Measurements from ENCODE around the gene PLA2G7.
"Not testable (repeated sequence)": the region's sequence is repeated elsewhere in the genome, so short reads cannot be mapped to it uniquely, and the experiment has no call there.

The PLA2G7 gene

DNA sequence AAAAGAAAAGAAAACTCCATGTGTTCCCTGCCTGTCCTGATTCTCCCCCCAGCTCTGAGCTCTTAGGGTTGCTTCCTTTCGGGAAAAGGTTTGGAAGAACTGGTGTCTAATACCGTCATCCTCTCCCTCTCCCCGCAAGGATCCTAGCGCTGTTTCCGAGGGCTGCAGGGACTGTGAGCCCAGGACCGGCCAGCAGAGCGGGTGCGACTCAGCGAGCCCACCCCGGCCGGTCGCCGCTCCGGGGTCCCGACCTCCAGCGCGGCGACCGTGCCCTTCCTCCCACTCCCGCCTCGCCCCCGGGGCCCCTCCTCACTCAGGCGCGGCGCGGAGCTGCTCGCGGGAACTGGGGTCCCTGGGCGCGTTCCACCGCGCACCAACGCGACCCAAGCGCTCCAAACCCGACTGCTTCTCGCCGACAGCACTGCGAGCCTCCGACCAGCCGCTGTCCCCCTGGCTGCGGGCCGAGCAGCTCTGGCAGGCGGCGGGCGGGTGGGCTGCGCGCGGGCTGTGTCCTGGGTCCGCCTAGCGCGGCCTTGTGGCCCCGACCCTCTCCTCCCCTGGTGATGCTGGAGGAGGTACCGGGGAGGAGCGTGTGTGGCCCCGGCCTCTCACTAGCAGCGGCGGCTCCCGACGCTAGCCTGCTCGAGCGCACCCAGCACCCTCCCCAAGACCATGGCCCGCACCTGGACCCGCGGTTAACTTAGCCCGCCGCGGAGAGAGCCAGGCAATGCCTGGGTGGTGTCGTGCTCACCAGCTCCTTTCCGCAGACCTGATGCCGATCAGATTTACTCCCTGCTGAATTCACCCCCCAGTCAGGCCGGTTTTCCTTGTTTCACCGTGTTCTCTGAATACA, at the start of gene PLA2G7:
Gene PLA2G7 (minus strand): TSS at position 509 of the 853 bp plus-strand sequence. CDS start 12,484 bp downstream, outside the sequence.
- no peak for DNase-seq (ENCODE audit: low read depth in 1 of 2, low spot score in 1 of 2)

GRCh38 chr6:46784535-46784934, 49.4 kb upstream of the PLA2G7 start:
- DNase-seq (ENCODE audit: low read depth in 1 of 2, low spot score in 1 of 2): no peak

GRCh38 chr6:46781478-46782378, 46.6 kb upstream of the PLA2G7 start:
- no peak for DNase-seq (ENCODE audit: low read depth in 1 of 2, low spot score in 1 of 2)

DNA sequence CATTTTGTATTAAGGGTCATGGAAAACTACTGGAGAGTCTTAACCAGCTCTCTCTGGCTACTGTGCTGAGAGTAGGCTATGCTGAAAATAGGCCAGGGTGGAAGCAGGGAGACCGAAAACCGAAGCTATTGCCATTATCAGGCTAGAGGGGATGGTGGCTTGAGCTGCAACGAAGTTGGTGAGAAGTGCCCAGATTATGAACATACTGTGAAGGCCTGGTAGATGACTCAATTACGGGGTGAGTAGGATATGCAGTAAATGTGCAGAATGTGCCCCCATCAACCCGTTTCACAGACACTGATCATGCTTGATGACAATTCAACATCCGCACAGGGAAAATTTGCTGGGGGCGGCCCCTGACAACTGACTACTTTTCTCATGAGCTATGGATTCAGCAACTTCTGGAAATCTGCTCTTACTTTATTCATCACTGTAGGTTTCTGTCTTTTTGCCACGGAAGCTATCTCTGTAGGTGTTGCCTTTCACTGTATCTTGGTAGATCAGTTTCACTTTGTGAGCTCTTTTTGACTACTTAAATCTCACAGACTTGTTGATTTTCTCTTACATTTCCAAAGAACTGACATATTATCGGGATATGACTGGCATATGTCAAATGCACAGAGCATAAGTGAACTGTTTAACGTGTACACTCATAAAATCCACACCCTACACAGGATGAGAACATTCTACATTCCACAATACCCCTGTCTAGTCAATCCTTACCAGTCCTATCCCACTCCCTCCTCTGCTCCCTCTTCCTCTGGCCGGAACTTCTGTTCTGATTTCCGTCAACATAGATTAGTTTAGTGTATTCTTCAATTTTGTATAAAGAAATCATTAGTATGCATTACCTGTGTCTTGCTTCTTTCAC, 42.5 kb upstream of the PLA2G7 start:
- DNase-seq (ENCODE audit: low read depth in 1 of 2, low spot score in 1 of 2): no peak

DNA sequence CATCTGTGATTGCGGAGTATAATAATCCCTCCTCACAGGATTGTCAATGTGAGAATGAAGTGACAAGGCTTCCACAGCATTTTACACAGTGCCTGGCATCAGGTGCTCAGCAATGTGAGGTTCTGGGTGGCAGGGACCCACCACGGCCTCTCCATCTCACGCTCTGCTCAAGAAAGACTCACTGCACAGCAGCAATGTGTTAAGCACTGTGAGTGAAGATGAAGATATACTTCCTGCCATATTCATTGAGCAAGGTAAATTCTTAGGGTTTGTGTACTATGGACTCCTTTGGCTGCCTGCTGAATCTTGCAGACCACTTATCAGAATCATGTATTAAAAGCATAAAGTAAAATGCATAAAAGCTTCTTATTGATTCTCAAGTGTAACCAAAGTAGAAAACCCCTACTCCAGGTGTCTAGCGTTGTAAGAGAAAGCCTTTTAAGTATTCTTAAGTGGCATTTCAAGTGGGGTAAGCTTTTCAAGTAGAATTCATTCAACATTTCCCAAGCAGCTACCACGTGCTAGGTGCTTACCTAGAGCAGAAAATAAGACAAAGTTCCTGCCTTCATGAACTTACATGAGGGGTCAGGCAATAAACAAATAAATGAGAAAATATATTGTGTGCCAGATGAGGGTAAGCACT, 41.0 kb upstream of the PLA2G7 start:
- no peak for DNase-seq (ENCODE audit: low read depth in 1 of 2, low spot score in 1 of 2)

- DNase-seq (ENCODE audit: low read depth in 1 of 2, low spot score in 1 of 2): not testable (repeated sequence)
Measured at GRCh38 chr6:46774736-46775135, 39.6 kb upstream of the PLA2G7 start.

DNA sequence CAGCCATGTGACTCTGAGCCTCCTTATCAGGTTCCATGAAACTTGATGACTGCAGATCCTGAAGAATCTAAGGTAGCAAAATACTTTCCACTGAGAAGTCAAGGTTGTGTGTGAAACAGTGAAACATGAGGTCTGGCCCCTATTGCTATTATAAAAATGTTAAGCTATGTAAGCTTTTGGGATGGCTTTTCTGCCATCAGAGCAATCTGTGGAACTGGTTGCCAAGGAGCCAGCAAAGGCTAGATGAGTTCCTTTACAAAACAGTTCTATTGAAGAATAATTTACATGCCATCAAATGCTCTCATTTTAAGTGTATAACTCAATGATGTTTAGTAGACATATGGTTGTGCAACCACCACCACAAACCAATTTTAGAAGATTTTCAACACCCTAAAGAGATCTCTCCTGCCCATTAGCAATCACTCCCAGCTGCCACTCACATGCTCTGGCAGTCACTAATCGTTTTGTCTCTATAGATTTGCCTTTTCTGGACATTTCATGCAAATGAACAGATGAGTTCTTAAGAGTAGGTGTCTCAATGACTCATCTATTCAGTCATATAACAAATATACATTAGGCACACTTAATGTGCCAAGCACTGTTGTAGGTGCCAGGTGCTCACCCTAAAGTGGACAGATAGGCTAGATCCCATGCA, 38.2 kb upstream of the PLA2G7 start:
- DNase-seq (ENCODE audit: low read depth in 1 of 2, low spot score in 1 of 2): no peak

DNA sequence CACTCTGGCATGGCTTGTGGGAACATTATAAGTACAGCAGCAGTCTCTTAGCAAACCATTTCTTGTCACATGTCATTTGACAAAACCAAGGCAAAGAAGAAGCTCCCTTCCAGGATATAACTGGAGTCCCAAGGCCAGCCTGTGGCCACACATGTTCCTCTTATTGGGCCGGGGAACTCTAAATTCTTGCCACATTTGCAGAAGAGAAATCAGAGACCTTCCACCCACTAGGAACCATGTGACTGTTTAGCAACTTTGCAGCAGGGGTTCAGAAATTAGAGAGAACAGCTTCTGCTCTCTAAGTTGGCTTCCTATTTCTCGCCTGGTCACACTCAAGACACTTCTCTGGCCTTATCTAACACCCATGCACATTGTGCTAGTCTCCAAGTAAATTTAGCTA, 37.6 kb upstream of the PLA2G7 start:
- DNase-seq (ENCODE audit: low read depth in 1 of 2, low spot score in 1 of 2): no peak

DNA sequence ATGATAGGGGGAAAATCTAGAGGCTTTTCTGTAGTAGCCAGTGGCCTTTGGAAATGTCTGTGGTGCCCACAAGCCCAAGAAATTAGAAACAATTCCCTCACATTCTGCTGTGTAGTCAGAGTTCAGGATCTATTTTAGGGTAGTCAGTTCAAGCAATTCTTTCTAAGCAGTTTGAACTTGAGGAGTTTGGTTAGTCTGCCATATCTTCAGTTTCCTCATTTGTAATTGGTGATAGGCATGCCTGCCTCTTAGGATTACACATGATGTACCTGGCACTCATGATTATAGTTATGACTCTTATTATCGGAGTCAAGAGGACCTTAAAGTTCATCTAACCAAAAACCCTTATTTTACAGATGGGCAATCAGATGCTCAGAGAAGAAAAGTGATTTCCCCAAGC, 36.8 kb upstream of the PLA2G7 start:
- DNase-seq (ENCODE audit: low read depth in 1 of 2, low spot score in 1 of 2): no peak

GRCh38 chr6:46764961-46765360, 29.8 kb upstream of the PLA2G7 start:
- no peak for DNase-seq (ENCODE audit: low read depth in 1 of 2, low spot score in 1 of 2)

DNA sequence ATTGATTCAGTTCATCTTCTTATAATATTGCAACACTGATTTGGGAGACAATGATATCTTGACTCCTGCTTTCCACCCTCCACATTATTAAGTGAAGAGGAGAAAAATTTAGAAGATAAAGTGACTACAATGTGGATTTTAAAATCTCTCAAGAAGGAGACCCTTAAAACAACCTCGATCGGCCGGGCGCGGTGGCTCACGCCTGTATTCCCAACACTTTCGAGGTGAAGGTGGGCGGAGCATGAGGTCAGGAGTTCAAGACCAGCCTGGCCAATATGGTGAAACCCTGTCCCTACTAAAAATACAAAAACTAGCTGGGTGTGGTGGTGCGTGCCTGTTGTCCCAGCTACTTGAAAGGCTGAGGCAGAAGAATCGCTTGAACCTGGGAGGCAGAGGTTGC, 29.1 kb upstream of the PLA2G7 start:
- not testable (repeated sequence) for DNase-seq (ENCODE audit: low read depth in 1 of 2, low spot score in 1 of 2)

GRCh38 chr6:46763466-46763865, 28.3 kb upstream of the PLA2G7 start:
- DNase-seq (ENCODE audit: low read depth in 1 of 2, low spot score in 1 of 2): no peak

- no peak for DNase-seq (ENCODE audit: low read depth in 1 of 2, low spot score in 1 of 2)
Measured at GRCh38 chr6:46760925-46761324, 25.8 kb upstream of the PLA2G7 start.

DNA sequence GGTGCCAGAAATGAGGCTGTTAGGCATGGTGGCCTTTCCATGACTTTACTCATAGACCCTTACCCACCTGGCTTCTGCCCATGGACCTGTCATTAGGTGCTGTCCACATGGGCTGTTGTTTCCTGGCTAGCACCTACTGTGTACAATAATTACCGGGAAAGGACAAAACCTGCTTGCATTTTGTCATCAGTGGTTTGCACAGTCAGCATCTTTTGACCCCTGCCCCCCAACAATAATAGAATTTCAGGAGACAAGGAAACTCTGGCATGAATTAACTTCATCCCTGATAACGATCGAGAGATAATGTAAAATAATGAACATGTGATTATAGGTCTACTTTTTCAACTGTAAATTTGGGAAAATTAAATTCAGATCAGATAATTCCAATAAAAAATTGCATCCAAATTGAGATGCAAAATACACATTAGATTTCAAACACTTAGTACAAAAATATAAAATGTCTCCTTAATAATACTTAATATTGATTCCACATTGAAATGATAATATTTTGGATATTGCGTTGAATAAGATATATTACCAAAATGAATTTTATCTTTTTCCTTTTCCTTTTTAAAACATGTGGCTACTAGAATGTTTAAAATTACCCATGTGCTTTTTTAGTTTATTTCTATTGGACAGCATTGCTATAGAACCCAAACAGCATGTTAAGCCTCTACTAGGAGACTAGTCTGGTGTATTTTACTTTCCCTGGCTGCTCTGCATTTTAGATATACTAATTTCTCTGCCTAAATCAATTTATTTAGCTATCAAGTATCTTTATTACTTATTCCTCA, 24.0 kb upstream of the PLA2G7 start:
- no peak for DNase-seq (ENCODE audit: low read depth in 1 of 2, low spot score in 1 of 2)

DNA sequence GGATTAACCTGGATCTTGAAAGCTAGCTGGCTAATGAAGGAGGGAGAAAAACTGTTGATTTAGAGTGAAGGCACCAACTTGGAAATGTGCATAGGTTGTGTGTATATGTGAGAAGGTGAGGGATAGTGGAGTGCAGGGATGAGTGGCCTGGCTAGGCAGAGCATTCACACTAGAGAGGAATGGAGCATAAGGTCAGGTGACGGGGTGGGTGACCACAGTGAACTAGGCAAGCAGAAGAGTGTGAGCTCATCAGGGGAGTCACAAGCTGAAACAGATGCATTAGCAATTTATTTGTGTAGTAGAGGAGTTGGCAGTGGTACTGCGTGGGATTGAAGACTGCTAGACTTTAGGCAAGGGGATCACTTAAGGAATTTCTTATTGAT, 22.0 kb upstream of the PLA2G7 start:
- DNase-seq (ENCODE audit: low read depth in 1 of 2, low spot score in 1 of 2): no peak

DNA sequence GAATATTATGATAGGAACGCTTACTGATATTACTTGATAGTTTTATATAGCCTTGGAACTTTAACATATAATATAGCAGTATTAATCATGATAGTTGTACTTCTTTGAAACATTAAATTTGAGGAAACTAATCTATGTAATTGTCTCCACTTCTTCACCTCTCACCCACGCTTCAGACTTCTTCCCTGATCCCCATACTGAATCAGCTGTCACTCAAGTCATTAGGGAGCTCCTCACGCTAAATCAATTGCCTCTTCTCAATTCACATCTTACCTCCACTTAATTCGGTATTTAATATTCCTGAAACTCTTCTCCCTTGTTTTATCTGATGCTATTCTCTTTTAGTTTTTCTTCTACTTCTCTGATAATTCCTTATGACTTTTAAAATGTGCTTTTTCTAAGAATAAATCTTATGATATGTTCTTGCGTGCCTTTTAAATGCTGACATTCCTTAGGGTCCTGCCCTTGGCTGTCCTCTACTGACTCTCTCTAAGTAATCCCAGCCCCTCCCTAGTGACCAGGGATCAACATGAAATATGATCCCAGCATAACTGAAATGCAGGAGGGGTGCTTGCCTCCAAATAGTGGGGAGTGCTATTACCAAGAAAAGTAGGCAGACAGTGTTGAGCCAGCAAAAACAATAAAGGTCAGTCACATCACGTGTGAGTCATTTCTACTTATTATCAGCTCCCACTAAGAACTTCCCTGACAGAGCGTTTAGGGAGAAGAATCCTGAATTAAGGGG, 21.5 kb upstream of the PLA2G7 start:
- DNase-seq (ENCODE audit: low read depth in 1 of 2, low spot score in 1 of 2): no peak

GRCh38 chr6:46755865-46756264, 20.7 kb upstream of the PLA2G7 start:
- no peak for DNase-seq (ENCODE audit: low read depth in 1 of 2, low spot score in 1 of 2)

DNA sequence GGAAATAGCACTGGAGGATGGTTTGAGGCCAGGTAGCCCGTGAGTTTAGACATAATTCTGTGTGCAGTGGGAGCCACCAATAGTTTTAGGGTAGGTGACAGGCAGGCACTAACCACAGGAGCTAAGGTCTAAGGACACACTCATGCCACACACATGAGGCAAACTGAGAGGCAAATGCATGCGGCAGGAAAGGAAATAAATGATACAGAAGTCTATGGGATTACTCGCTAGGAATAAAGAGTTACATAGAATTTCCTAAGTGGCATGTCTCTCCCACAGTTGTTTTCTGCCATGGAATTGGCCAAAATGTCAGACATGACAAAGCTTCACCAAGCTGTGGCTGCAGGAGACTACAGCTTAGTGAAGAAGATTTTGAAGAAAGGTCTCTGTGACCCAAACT, 16.5 kb upstream of the PLA2G7 start:
- no peak for DNase-seq (ENCODE audit: low read depth in 1 of 2, low spot score in 1 of 2)

- no peak for DNase-seq (ENCODE audit: low read depth in 1 of 2, low spot score in 1 of 2)
Measured at GRCh38 chr6:46749731-46750130, 14.6 kb upstream of the PLA2G7 start.
